PFSK-1 (cell line): ENCODE results near the gene ACTN4.

Experiments
- FOXP2 ChIP-seq: optimal IDR thresholded peaks from 2 replicates; pipeline ENCODE3; 2011; ENCODE audit warnings: borderline replicate concordance, control low read depth, inconsistent platforms; ENCODE audit not compliant: insufficient read depth; ENCODE audit errors: extremely low read length, extremely low read depth
- POLR2AphosphoS5 ChIP-seq: IDR thresholded peaks from 2 replicates; pipeline ENCODE4 v1.6.1; 2012; ENCODE audit warnings: low read depth, mild to moderate bottlenecking, control low read depth, low read length, moderate library complexity
- REST ChIP-seq, 2 experiments: IDR thresholded peaks; 2 replicates each; pipeline versions ENCODE4 v1.6.1 to v1.8.0; 2011 to 2012; ENCODE audit warnings: low read depth in 2 of 2, low read length in 2 of 2, control low read depth in 1 of 2, inconsistent platforms in 1 of 2, mild to moderate bottlenecking in 1 of 2, moderate library complexity in 1 of 2; ENCODE audit not compliant: insufficient read depth in 1 of 2
- SIN3A ChIP-seq: IDR thresholded peaks from 2 replicates; pipeline ENCODE4 v1.6.1; 2012; ENCODE audit warnings: mild to moderate bottlenecking, low read length, moderate library complexity, borderline replicate concordance; ENCODE audit not compliant: insufficient read depth
- TAF1 ChIP-seq: IDR thresholded peaks from 2 replicates; pipeline ENCODE4 v1.6.1; 2012; ENCODE audit warnings: low read length, control low read depth, borderline replicate concordance; ENCODE audit not compliant: insufficient read depth

Gene ACTN4

GRCh38 chr19:38639679-38640078, 7.8 kb upstream of the ACTN4 start:
- TF ChIP-seq REST (IDR thresholded peaks at IDR 0.05; ENCODE audit: insufficient read depth in 1 of 2, low read depth in 2 of 2, low read length in 2 of 2) (no peak), POLR2AphosphoS5 (peak; percentile 7; the same call in 1 of the 2 replicates)

GRCh38 chr19:38640368-38640767, 7.1 kb upstream of the ACTN4 start:
- TF ChIP-seq TAF1: no peak
- TF ChIP-seq SIN3A: no peak
- TF ChIP-seq POLR2AphosphoS5: no peak
- TF ChIP-seq REST (IDR thresholded peaks at IDR 0.05; ENCODE audit: insufficient read depth in 1 of 2, low read depth in 2 of 2, low read length in 2 of 2): no peak
- TF ChIP-seq FOXP2: no peak

GRCh38 chr19:38642176-38642575, 5.3 kb upstream of the ACTN4 start:
- no peak for TF ChIP-seq SIN3A
- no peak for TF ChIP-seq FOXP2
- TF ChIP-seq TAF1: no peak
- no peak for TF ChIP-seq REST (IDR thresholded peaks at IDR 0.05; ENCODE audit: insufficient read depth in 1 of 2, low read depth in 2 of 2, low read length in 2 of 2)
- no peak for TF ChIP-seq POLR2AphosphoS5

- no peak for TF ChIP-seq TAF1
- no peak for TF ChIP-seq POLR2AphosphoS5
- no peak for TF ChIP-seq FOXP2
- no peak for TF ChIP-seq SIN3A
- no peak for TF ChIP-seq REST (IDR thresholded peaks at IDR 0.05; ENCODE audit: insufficient read depth in 1 of 2, low read depth in 2 of 2, low read length in 2 of 2)
These were observed 2.7 kb upstream of the ACTN4 start for GRCh38 chr19:38644719-38645118.

- TF ChIP-seq POLR2AphosphoS5: no peak
- no peak for TF ChIP-seq FOXP2
- no peak for TF ChIP-seq SIN3A
- TF ChIP-seq TAF1: no peak
- TF ChIP-seq REST (IDR thresholded peaks at IDR 0.05; ENCODE audit: insufficient read depth in 1 of 2, low read depth in 2 of 2, low read length in 2 of 2): no peak
These were observed 718 bp downstream of the ACTN4 start for GRCh38 chr19:38647966-38648768.
